K562 (cell line): ENCODE results near the gene ZNF837. TPM values are rescaled to one million over a fixed set of nuclear protein-coding genes. Genes with fewer than 3 reads are reported as not detected.
A peak's percentile ranks its signal among the peaks of the same experiment; 100 is the strongest.

ENCODE experiments used
- CEBPG ChIP-seq, 3 experiments: fragments of 200-800 bp in 1 of 3; sonication (Bioruptor generic) in 1 of 3; sonication (generic) in 1 of 3; formaldehyde crosslinking in 1 of 3; IDR thresholded peaks in 2 of 3; conservative IDR thresholded peaks in 1 of 3; 2 replicates each; pipeline versions ENCODE4 v1.6.1 to v1.8.0; 2016 to 2022; ENCODE audit warnings: missing compliant biosample characterization in 2 of 3, missing genetic modification characterization in 2 of 3, mild to moderate bottlenecking in 1 of 3, missing genetic modification reagents in 1 of 3
- CHD7 ChIP-seq: fragments of 200-600 bp; sonication (generic); IDR thresholded peaks from one replicate; pipeline ENCODE4 v1.6.1; 2012; ENCODE audit warnings: mild to moderate bottlenecking, low read depth, low read length, inconsistent platforms
- ELF2 ChIP-seq: fragments of 250-450 bp; sonication (Bioruptor Pico); IDR thresholded peaks from 2 replicates; pipeline ENCODE4 v1.5.0; 2021; ENCODE audit warnings: mild to moderate bottlenecking
- EWSR1 ChIP-seq: fragments of 450-650 bp; IDR thresholded peaks from 2 replicates; pipeline ENCODE4 v1.6.1; 2018; ENCODE audit warnings: borderline replicate concordance, mild to moderate bottlenecking, low read depth, moderate library complexity; ENCODE audit not compliant: partially characterized antibody
- HMG20A ChIP-seq: fragments of 450-650 bp; formaldehyde crosslinking; conservative IDR thresholded peaks from 2 replicates; pipeline ENCODE4 v1.4.0; 2020; ENCODE audit warnings: mild to moderate bottlenecking, mixed read lengths
- NONO ChIP-seq, 2 experiments: fragments of 200-400 bp in 1 of 2; fragments of 450-650 bp in 1 of 2; formaldehyde crosslinking in 1 of 2; IDR thresholded peaks; 2 replicates each; pipeline ENCODE4 v1.6.1; 2017; ENCODE audit warnings: low read depth in 2 of 2, mild to moderate bottlenecking in 2 of 2, moderate library complexity in 2 of 2, low read length in 1 of 2
- NR1H2 ChIP-seq: sonication (generic); formaldehyde crosslinking; IDR thresholded peaks from 2 replicates; pipeline ENCODE4 v1.4.0; 2020; ENCODE audit warnings: mild to moderate bottlenecking, missing genetic modification reagents
- NR2C2 ChIP-seq, 2 experiments: fragments of 200-800 bp in 1 of 2; sonication (Bioruptor generic) in 1 of 2; sonication (generic) in 1 of 2; formaldehyde crosslinking in 1 of 2; IDR thresholded peaks; 2 replicates each; pipeline versions ENCODE4 v1.6.1 to v1.8.0; 2016 to 2022; ENCODE audit warnings: mild to moderate bottlenecking in 1 of 2, missing compliant biosample characterization in 1 of 2, missing genetic modification characterization in 1 of 2, missing genetic modification reagents in 1 of 2
- POLR2B ChIP-seq: fragments of 450-650 bp; IDR thresholded peaks from 2 replicates; pipeline ENCODE4 v1.6.1; 2018; ENCODE audit warnings: low read depth; ENCODE audit not compliant: partially characterized antibody
- RBM22 ChIP-seq: fragments of 200-400 bp; formaldehyde crosslinking; IDR thresholded peaks from 2 replicates; pipeline ENCODE4 v1.6.1; 2018; ENCODE audit warnings: low read length, low read depth; ENCODE audit not compliant: poor library complexity, severe bottlenecking
- SMARCE1 ChIP-seq: fragments of 450-650 bp; IDR thresholded peaks from 2 replicates; pipeline ENCODE4 v1.7.1; 2016; ENCODE audit warnings: mild to moderate bottlenecking
- TARDBP ChIP-seq: fragments of 450-650 bp; IDR thresholded peaks from 2 replicates; pipeline ENCODE4 v1.6.1; 2016
- polyA plus RNA-seq, 8 experiments: library from polyadenylated mRNA; depleted of rRNA in 4 of 8; stranded (reverse) in 5 of 8; unstranded in 3 of 8; fragments of >200 nt; fragmentation: Nextera tagmentation in 2 of 8; fragmentation: Illumina TruSeq in 1 of 8; extraction: Ambion mirVana in 2 of 8; extraction: Trizol in 1 of 8; gene quantifications; 2 replicates each; pipeline versions ENCODE4 v1.2.1 to v1.2.3, GENCODE V29; 2011 to 2014; ENCODE audit warnings: inconsistent platforms in 1 of 8, missing spikeins in 1 of 8
- total RNA-seq, 7 experiments: library from RNA; depleted of rRNA in 6 of 7; stranded (reverse); fragments of >200 nt in 6 of 7; fragmentation: Illumina TruSeq in 2 of 7; extraction: Trizol in 2 of 7; gene quantifications; 2 replicates each; pipeline versions ENCODE4 v1.2.1 to v1.2.3, GENCODE V29; 2011 to 2021; ENCODE audit warnings: low replicate concordance in 1 of 7
- TF ChIP-seq, protein P1 (sequence below): IDR thresholded peaks from 2 replicates; pipeline ENCODE4 v1.6.1; 2011; ENCODE audit warnings: borderline replicate concordance, low read depth, mild to moderate bottlenecking, moderate library complexity, low read length; ENCODE audit not compliant: insufficient read depth, poor library complexity, severe bottlenecking

ZNF837 gene
- total and polyA plus RNA-seq, 9 of the 15 experiments (the other 6 are each of a cell fraction or from before 2014, with no cell fraction given): 0.11 to 2.1 (median 0.57) TPM; not detected in 4

DNA sequence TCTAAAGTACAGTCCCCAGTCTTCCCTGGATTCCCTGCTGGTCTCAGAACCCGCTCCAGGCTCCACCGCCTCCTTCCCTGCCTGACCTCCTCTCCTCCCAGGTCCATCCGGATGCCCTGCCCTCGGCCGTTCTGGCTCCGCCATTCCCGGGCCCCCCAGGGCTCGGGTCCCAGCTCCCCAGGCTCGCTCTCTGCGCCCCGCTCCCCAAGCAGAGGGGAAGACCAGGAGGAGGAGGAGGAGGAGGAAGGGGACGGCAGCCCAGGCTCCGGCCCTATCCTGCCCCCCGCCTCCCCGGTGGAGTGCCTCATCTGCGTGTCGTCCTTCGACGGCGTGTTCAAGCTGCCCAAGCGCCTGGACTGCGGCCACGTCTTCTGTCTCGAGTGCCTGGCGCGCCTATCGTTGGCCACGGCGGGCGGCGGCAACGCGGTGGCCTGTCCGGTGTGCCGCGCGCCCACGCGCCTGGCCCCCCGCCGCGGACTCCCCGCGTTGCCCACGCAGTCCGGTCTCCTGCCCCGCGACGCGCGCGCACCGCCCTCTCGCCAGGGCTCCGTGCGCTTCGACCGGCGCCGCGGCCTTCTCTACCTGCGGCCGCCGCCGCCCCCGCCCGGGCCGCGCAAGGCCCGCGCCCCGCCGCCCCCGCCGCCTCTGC is 15.3 kb upstream of the ZNF837 start (continued):
- TF ChIP-seq NR2C2 (CRISPR knock-in tag; IDR thresholded peaks at IDR 0.05) (no peak), NR2C2 (tag; IDR thresholded peaks at IDR 0.05) (no peak), TARDBP (no peak), POLR2B (peak; percentile 2), HMG20A (CRISPR knock-in tag) (no peak), CEBPG (CRISPR knock-in tag; IDR thresholded peaks at IDR 0.05) (no peak), CEBPG (tag; conservative IDR thresholded peaks at IDR 0.05 in 1 of 2, IDR thresholded peaks at IDR 0.05 in 1 of 2) (no peak), EWSR1 (no peak), ELF2 (CRISPR knock-in tag) (no peak), SMARCE1 (no peak), NR1H2 (CRISPR knock-in tag) (no peak), CHD7 (peak; percentile 22), NONO (IDR thresholded peaks at IDR 0.05; ENCODE audit: low read depth in 2 of 2, low read length in 1 of 2) (no peak), RBM22 (peak; percentile 67)
- TF ChIP-seq, protein P1, sequence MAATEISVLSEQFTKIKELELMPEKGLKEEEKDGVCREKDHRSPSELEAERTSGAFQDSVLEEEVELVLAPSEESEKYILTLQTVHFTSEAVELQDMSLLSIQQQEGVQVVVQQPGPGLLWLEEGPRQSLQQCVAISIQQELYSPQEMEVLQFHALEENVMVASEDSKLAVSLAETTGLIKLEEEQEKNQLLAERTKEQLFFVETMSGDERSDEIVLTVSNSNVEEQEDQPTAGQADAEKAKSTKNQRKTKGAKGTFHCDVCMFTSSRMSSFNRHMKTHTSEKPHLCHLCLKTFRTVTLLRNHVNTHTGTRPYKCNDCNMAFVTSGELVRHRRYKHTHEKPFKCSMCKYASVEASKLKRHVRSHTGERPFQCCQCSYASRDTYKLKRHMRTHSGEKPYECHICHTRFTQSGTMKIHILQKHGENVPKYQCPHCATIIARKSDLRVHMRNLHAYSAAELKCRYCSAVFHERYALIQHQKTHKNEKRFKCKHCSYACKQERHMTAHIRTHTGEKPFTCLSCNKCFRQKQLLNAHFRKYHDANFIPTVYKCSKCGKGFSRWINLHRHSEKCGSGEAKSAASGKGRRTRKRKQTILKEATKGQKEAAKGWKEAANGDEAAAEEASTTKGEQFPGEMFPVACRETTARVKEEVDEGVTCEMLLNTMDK: no peak
